ENCODE data around the gene LAMA3. TPM values are rescaled to one million over a fixed set of nuclear protein-coding genes. Genes with fewer than 3 reads are reported as not detected.
A peak's percentile ranks its signal among the peaks of the same experiment; 100 is the strongest.

Gene LAMA3
- total RNA-seq, 1 donor from 2014 or later, result 4.1 TPM

DNA sequence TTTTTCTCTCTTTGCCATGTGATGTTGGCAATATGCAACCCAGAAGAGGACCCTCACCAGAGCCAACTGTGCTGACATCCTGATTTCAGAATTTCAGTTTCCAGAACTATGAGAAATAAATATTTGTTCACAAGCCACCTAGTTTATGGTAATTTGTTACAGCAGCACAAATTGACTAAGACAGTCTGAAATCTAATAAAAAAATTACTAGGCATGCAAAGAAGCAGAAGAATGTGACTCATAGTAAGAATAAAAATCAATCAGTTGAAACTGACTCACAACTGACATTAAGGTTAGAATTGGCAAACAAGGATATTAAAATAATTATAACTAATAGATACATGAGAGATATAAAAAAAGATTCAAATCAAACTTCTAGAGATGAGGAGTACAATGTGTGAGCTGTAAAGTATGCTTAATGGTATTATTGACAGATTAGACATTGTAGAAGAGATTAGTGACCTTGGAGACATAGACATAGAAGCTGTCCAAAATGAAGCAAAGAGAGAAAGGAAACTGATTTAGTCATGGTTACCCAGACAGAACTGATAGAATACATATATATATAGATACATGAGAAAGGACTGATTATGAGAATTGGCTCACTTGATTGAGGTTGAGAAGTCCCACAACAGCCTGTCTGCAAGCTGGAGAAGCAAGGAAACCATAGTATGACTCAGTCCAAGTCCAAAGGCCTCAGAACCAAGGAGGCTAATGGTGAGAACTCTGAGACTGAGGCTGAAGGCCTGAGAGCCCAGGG is 297.5 kb downstream of the LAMA3 start:
- intact Hi-C loops (cut with DNase I), result no loop called here
- ATAC-seq, result no peak
- no peak for DNase-seq (ENCODE audit: missing footprints)

DNA sequence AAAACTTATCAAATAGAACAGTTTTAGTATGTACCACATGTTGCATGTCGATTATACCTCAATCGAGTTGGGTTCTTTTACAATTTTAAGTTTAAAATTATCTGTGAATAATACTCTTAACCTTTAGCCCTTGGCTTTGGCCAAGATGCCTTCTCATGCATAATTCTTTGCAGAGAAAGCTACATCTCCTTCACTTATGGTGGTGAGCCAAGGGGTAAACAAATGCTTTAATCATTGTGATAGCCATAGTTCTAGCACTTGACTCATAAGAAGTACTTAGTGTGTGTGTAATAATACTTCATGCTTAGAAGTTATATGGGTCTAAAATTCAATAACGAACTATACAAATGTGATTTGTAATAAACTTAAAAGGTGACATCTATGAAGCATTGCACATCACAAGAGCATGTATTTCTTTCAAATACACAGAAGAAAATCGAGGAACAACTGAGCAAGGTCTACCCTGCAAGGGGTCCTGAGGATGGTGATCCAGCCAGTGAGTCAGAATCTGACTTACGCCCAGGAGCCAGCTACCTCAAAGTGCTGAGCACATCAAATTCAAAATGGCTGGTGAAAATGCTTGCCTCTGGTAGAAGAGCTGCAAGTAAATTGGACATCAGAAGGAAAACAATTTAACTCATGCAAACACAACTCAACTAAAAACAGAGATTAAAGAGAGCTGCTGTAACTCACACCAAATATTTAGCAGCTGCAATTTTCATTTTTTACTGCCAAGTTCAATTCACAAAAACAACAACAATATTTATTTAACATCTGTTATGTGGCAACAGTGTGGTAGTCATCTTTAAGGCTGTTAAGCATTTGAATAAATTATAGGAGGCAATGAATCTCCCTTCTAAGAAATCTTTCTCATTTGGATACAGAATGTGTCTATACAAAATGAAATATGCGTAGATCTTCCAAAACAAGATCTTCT is 301.5 kb downstream of the LAMA3 start:
- no peak for DNase-seq (ENCODE audit: missing footprints)
- intact Hi-C loops (cut with DNase I), result loop anchor here (10.0 kb wide), 1 partner anchor 496 kb away; no protein-coding TSS in a partner anchor
- ATAC-seq, result no peak

DNA sequence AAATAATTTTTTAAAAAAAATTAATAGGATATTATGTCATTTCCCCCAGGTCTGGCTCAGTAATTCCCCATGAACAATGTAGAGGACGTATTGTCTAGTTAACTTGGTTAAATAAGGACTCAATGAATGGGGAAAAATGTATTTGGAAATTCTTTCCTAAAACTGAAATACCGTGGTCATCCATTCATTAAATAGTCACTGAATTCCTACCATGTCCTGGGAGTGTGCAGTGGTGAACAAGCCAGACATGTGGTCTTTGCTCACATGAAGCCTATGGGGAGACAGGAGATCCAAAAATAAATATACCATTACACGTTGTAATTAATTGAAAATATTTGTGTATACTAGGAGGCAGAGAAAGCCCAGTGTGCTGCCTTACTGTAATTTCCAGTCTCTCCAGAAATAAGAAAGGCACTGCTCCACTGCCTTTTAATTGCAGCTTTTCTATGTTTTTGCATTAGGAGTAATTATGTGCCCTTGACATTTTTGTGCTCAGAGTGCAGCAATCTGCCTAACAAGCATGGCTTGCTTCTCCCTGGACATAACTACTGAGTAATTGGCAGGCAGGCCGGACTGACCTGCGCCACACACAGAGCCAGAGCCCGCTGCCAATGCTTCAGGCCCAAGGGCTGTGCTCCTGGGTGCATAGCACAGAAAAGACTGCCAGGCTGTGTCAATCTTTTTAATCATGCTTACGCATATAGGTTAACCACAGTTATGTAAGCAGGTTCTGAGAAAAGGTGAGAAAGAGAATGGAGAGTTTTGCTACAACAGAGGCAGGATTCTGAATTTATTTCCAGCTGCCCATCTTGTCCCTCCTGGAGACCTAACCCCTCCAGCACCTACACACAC is 303.1 kb downstream of the LAMA3 start:
- intact Hi-C loops (cut with DNase I), result loop anchor here (10.0 kb wide), 1 partner anchor 498 kb away; no protein-coding TSS in a partner anchor
- ATAC-seq, result peak; percentile 93

GRCh38 chr18:23992941-23993280 is 303.7 kb downstream of the LAMA3 start:
- no peak for DNase-seq (ENCODE audit: missing footprints)
- no peak for ATAC-seq
- intact Hi-C loops (cut with DNase I), result loop anchor here (10.0 kb wide), 1 partner anchor 498 kb away; no protein-coding TSS in a partner anchor

More for the DNA sequence above, 303.1 kb downstream of the LAMA3 start:
- peak; percentile 74 for DNase-seq (ENCODE audit: missing footprints)

- DNase-seq (ENCODE audit: missing footprints), result peak; percentile 65
These were observed 305.2 kb downstream of the LAMA3 start for GRCh38 chr18:23994361-23994902.

GRCh38 chr18:23995180-23995579 is 305.9 kb downstream of the LAMA3 start:
- ATAC-seq (no peak), DNase-seq (ENCODE audit: missing footprints) (no peak)
- intact Hi-C loops (cut with DNase I), result loop anchor here (10.0 kb wide), 1 partner anchor 500 kb away; no protein-coding TSS in a partner anchor

More at GRCh38 chr18:23994361-23994902, 305.2 kb downstream of the LAMA3 start:
- ATAC-seq, result peak; percentile 40
- intact Hi-C loops (cut with DNase I), result loop anchor here (10.0 kb wide), 1 partner anchor 500 kb away; no protein-coding TSS in a partner anchor

DNA sequence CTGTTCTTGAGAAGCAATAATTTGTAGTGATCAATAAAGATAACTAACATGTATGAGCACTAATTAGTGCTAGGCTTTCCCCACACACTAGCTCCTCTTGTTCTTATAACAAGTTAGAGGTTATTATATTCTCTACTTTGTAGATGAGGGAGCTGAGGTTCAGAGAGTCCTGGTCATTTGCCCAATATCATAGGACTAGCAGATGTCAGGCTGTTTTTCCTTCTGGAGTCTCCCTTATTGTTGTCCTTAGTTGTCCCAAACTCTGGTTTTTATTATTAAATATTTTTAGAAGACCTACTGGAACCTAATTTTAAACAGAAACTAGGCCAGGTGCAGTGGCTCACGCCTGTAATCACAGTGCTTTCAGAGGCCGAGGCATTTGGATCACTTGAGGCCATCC is 308.8 kb downstream of the LAMA3 start:
- intact Hi-C loops (cut with DNase I), result loop anchor here (10.0 kb wide), 1 partner anchor 503 kb away; no protein-coding TSS in a partner anchor
- no peak for ATAC-seq
- no peak for DNase-seq (ENCODE audit: missing footprints)

- no peak for DNase-seq (ENCODE audit: missing footprints)
- no peak for ATAC-seq
- intact Hi-C loops (cut with DNase I), result loop anchor here (10.0 kb wide), 1 partner anchor 504 kb away; no protein-coding TSS in a partner anchor
These were observed 309.6 kb downstream of the LAMA3 start for GRCh38 chr18:23998820-23999219.

- DNase-seq (ENCODE audit: missing footprints), result no peak
- intact Hi-C loops (cut with DNase I), result no loop called here
- ATAC-seq, result no peak
These were observed 311.6 kb downstream of the LAMA3 start for GRCh38 chr18:24000613-24001490.

DNA sequence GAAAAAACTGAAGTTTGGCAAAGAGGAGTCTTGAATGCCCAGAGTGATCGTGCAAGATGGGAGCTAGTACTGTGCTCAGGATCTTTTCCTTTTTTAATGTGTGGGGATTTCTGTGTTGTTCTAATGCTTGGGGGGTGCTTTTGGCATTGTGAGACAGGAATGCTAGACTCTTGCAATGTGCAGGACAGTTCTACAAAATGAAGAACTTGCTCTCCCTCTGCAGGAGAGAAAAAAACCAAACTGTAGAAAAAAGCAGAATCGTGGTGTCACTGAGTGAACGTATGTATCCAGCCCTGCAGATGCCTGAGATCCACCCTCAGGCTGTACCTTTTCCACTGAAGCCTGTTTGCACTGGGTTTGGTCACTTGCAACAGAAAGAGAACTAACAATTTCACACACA is 313.2 kb downstream of the LAMA3 start:
- ATAC-seq (no peak), DNase-seq (ENCODE audit: missing footprints) (no peak)
- intact Hi-C loops (cut with DNase I), result no loop called here

DNA sequence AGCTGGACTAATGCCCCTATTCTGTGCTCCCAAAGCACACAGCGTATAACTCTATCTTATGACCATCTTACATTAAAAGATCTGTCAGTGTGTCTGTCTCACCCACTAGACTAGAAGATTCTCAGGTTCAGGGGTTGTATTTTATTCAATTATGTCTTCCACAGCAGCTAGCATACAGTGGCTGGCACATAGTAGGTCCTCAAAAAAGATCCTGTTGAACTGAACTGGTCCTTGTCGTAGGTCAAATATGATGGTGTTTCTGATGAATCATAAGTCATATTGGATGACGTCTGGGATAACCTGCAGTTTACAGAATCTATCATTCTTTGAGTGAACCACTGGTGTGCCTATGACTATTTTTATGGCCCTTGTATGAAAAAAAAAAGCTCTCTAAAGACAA is 314.0 kb downstream of the LAMA3 start:
- ATAC-seq, result no peak
- no peak for DNase-seq (ENCODE audit: missing footprints)
- intact Hi-C loops (cut with DNase I), result no loop called here

DNA sequence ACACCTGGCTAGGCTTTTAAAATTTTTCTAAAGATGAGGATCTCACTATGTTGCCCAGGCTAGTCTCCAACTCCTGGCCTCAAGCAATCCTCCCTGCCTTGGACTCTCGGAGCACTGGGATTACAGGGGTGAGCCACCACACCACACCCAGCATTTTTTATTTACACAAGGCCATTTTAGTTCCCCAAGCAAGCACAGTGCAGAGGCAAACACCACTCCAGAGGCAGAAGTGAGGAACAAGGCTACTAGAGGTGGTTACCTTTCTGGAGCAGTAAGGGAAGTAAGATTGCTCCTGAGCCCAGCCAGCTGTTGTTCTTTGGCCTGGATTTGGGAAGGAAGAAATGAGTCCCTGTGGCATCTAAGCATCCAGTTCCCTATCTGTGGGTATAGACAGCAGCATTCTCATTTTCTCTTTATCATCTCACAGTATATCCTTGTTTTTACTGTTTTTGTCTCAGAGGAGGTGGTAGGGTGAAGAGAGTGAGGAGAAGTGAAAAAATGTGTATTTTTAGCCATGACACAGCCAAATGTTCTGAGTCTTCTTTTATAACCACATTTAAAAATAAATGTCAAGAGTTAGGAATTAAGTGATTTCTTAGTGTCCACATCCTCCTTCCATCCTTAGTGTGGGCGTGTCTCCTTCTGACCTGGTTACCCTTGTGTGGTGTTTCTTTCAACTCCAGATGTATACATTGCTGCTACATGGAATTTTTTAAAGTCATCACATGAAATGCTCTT is 314.8 kb downstream of the LAMA3 start:
- no peak for ATAC-seq

More for the DNA sequence above, 314.8 kb downstream of the LAMA3 start:
- intact Hi-C loops (cut with DNase I), result no loop called here
- no peak for DNase-seq (ENCODE audit: missing footprints)

Other genes with a start within 250 kb of the LAMA3 start
- 49.3 TPM for gene RIOK3, start 236.2 kb upstream of the LAMA3 start, total RNA-seq
- gene RMC1, start 185.9 kb upstream of the LAMA3 start, total RNA-seq, result 13.0 TPM
- gene NPC1, start 102.9 kb upstream of the LAMA3 start, total RNA-seq, result 10.9 TPM
- 6.8 TPM for gene ANKRD29, start 26.5 kb upstream of the LAMA3 start, total RNA-seq